B cell (primary cell): Measurements from ENCODE around the gene QRSL1.

Source experiments
- EZH2 ChIP-seq: IDR thresholded peaks from 2 replicates; pipeline ENCODE4 v1.6.1; 2012; ENCODE audit warnings: borderline replicate concordance, low read depth, mild to moderate bottlenecking, moderate library complexity, low read length; ENCODE audit not compliant: insufficient read depth, poor library complexity, severe bottlenecking
- TF ChIP-seq, protein P1 (sequence below): fragments of 200-600 bp; IDR thresholded peaks from one replicate; pipeline ENCODE4 v1.8.0; 2022; ENCODE audit warnings: antibody characterized with exemption, mild to moderate bottlenecking

DNA sequence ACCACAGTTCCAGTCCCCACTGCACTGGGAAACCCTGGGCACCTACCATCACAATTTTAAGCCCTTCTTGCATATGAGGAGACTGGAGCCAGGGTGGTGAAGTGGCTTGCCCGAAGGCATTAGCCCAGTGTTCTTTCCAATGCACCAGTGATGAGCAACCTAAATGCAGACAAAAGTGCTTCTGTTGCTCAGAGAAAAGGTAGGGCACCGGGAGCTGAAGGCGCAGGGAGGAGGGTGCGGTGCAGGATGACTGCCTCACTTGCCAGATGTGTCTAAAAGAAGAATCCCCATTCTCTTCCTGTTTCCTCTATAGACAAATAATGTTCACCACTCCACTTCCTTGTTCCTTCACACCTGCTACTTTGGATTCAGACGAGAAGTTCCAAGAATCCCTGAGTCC lies 86.5 kb downstream of the QRSL1 start:
- TF ChIP-seq, protein P1, sequence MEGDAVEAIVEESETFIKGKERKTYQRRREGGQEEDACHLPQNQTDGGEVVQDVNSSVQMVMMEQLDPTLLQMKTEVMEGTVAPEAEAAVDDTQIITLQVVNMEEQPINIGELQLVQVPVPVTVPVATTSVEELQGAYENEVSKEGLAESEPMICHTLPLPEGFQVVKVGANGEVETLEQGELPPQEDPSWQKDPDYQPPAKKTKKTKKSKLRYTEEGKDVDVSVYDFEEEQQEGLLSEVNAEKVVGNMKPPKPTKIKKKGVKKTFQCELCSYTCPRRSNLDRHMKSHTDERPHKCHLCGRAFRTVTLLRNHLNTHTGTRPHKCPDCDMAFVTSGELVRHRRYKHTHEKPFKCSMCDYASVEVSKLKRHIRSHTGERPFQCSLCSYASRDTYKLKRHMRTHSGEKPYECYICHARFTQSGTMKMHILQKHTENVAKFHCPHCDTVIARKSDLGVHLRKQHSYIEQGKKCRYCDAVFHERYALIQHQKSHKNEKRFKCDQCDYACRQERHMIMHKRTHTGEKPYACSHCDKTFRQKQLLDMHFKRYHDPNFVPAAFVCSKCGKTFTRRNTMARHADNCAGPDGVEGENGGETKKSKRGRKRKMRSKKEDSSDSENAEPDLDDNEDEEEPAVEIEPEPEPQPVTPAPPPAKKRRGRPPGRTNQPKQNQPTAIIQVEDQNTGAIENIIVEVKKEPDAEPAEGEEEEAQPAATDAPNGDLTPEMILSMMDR, result no peak
- no peak for TF ChIP-seq EZH2
